Prostate gland (tissue), 2 donors: Measurements from ENCODE around the gene CSNK1G3. TPM values are rescaled to one million over a fixed set of nuclear protein-coding genes. Genes with fewer than 3 reads are reported as not detected.

Experiments
- DNase-seq: peaks from one replicate; pipeline ENCODE4 v3.0.0-alpha.2; 2019; ENCODE audit warnings: low spot score
- H3K27ac ChIP-seq, 2 donors: fragments of 200-600 bp; sonication (generic); 2 replicates each; pipeline ENCODE4 v1.5.1; 2017 to 2019
- H3K27me3 ChIP-seq: fragments of 200-600 bp; sonication (generic); replicated peaks from 2 replicates; pipeline ENCODE4 v1.5.1; 2019; ENCODE audit not compliant: insufficient read depth
- H3K36me3 ChIP-seq, 2 donors: fragments of 200-600 bp; sonication (generic); 1 replicate in 1 of 2; 2 replicates in 1 of 2; pipeline versions ENCODE4 v1.5.1 to v1.8.1; 2017 to 2019
- H3K4me1 ChIP-seq: fragments of 200-600 bp; sonication (generic); replicated peaks from 2 replicates; pipeline ENCODE4 v1.5.1; 2019
- H3K4me3 ChIP-seq, 2 donors: fragments of 200-600 bp; sonication (generic); 2 replicates each; pipeline ENCODE4 v1.5.1; 2017 to 2019
- H3K9me3 ChIP-seq: fragments of 200-600 bp; sonication (generic); 2 replicates; pipeline ENCODE4 v1.5.1; 2017
- CTCF ChIP-seq, 4 experiments: fragments of 200-600 bp in 2 of 4; fragments of 450-650 bp in 2 of 4; sonication (generic) in 2 of 4; IDR thresholded peaks; 1 replicate in 3 of 4; 2 replicates in 1 of 4; pipeline ENCODE4 v1.5.1; 2016 to 2019; ENCODE audit warnings: antibody characterized with exemption in 4 of 4, mild to moderate bottlenecking in 2 of 4, moderate library complexity in 2 of 4
- POLR2A ChIP-seq: fragments of 450-650 bp; IDR thresholded peaks from one replicate; pipeline ENCODE4 v1.6.1; 2016; ENCODE audit warnings: antibody characterized with exemption, mild to moderate bottlenecking
- POLR2AphosphoS5 ChIP-seq: sonication (generic); formaldehyde crosslinking; IDR thresholded peaks from one replicate; pipeline ENCODE4 v1.6.1; 2017; ENCODE audit warnings: antibody characterized with exemption
- WGBS: methylation state at CpG from one replicate; pipeline ENCODE4 v1.1.5; 2018; 5-methylcytosine and 5-hydroxymethylcytosine counted together
- intact Hi-C: fragments of 100-400 bp; cut with DNase I; formaldehyde crosslinking; loops from one replicate; pipeline ENCODE4 v1.14.2; 2022
- total RNA-seq, 2 donors: library from RNA; depleted of rRNA; stranded (reverse); fragments of >200 nt; gene quantifications; one replicate each; pipeline ENCODE4 v1.1.0, GENCODE V29; 2016

The CSNK1G3 gene
- total RNA-seq, 2 donors from 2014 or later: 37.1 to 43.1 TPM

DNA sequence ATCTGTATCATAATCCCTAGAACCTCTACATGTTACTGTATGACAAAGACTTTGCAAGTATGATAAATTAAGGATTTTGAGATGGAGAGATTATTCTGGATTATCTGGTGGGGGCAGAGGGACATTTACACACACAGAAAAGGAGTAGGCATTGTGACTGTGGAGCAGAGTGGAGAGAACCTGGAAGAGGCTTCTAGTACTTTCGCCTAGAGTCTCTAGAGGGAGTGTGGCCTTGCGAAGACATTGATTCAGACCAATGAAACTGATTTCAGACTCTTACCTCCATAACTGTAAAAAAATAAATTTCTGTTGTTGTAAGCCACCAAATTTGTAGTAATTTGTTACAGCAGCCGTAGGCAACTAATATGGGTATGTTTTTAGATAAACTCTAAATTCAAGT lies 45.9 kb downstream of the CSNK1G3 start:
- TF ChIP-seq CTCF (IDR thresholded peaks at IDR 0.05): no peak
- no peak for TF ChIP-seq POLR2A
- no peak for TF ChIP-seq POLR2AphosphoS5
- H3K9me3 ChIP-seq: no peaks in the 10 kb centered on the region
- 97% methylated on average over 3 of the region's 3 CpGs for WGBS
- DNase-seq: no peak
- intact Hi-C loops: no loop called here
- H3K4me1 ChIP-seq: no peaks in the 10 kb centered on the region
- no peaks in the 10 kb centered on the region for H3K27me3 ChIP-seq
- H3K36me3 ChIP-seq: no peaks in the 10 kb centered on the region
- H3K27ac ChIP-seq: no peak overlapping the region
- no peak overlapping the region for H3K4me3 ChIP-seq

DNA sequence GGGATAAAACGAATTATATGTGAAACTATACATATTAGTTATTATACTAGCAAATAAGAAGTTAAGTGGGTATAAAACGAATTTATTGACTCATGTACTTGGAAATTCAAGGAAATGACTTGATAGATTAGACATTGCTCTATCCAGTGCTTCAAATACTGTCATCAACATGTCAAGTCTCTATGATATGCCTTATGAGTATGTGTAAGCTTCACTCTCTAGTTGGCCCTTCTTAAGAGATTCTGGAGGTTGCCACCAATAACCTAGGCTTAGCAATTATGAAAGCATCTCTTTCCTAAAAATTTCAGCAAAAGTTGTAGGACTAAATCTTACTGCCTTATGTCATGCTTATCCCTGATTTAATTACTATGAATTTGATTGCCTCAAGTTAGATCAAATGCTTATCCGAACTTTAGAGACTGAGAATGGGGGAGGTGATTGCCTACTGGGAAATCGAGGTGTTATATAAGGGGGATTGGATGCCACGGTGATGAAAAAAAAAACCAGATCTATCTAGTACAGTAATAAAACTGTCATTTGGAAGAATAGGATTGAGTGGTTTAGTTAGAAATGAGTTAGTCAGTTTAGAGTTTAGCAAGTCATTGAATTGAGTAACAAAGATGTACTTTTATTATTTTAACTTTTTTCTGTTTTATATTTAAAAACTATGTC lies 46.9 kb downstream of the CSNK1G3 start:
- Histone ChIP-seq H3K4me3 (no peak overlapping the region), H3K9me3 (no peaks in the 10 kb centered on the region), H3K27me3 (no peaks in the 10 kb centered on the region), H3K27ac (no peak overlapping the region), H3K4me1 (no peaks in the 10 kb centered on the region), H3K36me3 (no peaks in the 10 kb centered on the region)
- intact Hi-C loops: no loop called here
- no peak for TF ChIP-seq POLR2AphosphoS5
- TF ChIP-seq POLR2A: no peak
- TF ChIP-seq CTCF (IDR thresholded peaks at IDR 0.05): no peak
- DNase-seq: no peak
- 89% methylated on average over 5 of the region's 5 CpGs for WGBS

DNA sequence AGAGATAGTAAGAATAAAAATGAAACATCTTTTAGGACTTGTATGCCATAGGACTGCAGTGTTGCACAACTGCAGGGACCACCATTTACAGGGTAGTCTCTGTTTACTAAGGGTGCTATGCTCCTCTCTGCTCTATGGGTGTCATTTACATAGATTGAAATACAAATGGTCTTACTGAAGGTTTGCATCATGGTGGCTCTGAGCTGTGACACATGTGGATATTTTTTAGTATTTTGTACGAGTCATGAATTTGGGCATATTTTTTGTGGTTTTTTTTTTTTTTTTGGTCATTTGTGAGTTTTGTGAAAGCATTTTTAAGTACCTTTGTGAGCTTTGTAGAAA lies 47.4 kb downstream of the CSNK1G3 start:
- Histone ChIP-seq H3K9me3 (no peaks in the 10 kb centered on the region), H3K27me3 (no peaks in the 10 kb centered on the region), H3K36me3 (no peaks in the 10 kb centered on the region), H3K4me3 (no peak overlapping the region), H3K27ac (no peak overlapping the region), H3K4me1 (no peaks in the 10 kb centered on the region)
- no peak for DNase-seq
- intact Hi-C loops: no loop called here
- no peak for TF ChIP-seq POLR2AphosphoS5
- no peak for TF ChIP-seq CTCF (IDR thresholded peaks at IDR 0.05)
- no peak for TF ChIP-seq POLR2A
- WGBS: 100% methylated on average over 1 of the region's 1 CpG

GRCh38 chr5:123561230-123561629 lies 49.3 kb downstream of the CSNK1G3 start:
- H3K36me3 ChIP-seq: no peaks in the 10 kb centered on the region
- intact Hi-C loops: no loop called here
- 97% methylated on average over 1 of the region's 1 CpG for WGBS

More at GRCh38 chr5:123561230-123561629, 49.3 kb downstream of the CSNK1G3 start:
- Histone ChIP-seq H3K27ac (no peak overlapping the region), H3K27me3 (no peaks in the 10 kb centered on the region), H3K9me3 (no peaks in the 10 kb centered on the region), H3K4me3 (no peak overlapping the region), H3K4me1 (no peaks in the 10 kb centered on the region)
- TF ChIP-seq POLR2A (no peak), CTCF (IDR thresholded peaks at IDR 0.05) (no peak), POLR2AphosphoS5 (no peak)
- no peak for DNase-seq
